ENCODE results near the gene DEXI. TPM values are rescaled to one million over a fixed set of nuclear protein-coding genes. Genes with fewer than 3 reads are reported as not detected.
"Not testable (repeated sequence)": the region's sequence is repeated elsewhere in the genome, so short reads cannot be mapped to it uniquely, and the experiment has no call there.

Gene DEXI
- total RNA-seq, 1 experiment from 2014 or later, result 63.1 TPM

DNA sequence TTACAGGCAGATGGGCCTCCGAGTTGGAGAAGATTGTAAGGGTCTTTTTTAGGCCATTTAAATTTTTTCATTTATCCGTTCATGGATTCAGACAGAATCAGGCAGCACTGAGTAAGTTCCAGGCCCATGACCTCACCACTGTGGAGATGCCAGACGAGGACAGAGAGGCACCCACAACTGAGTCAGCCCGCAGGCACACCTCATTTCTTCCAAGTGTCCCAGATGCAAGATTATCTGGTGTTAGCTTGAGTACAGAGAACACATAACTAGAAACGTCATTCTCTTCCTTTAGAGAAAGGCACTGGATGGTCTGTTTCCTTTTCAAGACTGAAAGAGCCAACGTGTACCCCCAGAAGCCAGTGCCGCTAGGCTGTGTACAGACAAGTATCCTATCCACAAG, 19.0 kb upstream of the DEXI start:
- DNase-seq, result no peak
- H3K27me3 ChIP-seq (ENCODE audit: control insufficient read depth, insufficient read depth, low read length), result no peaks in the 10 kb centered on the region
- no peaks in the 10 kb centered on the region; the same call in 1 of the 2 replicates for H3K36me3 ChIP-seq (replicated peaks; ENCODE audit: control insufficient read depth, insufficient read depth, low read length)
- H3K4me3 ChIP-seq (ENCODE audit: insufficient read depth, low read depth, low read length), result no peak overlapping the region

DNA sequence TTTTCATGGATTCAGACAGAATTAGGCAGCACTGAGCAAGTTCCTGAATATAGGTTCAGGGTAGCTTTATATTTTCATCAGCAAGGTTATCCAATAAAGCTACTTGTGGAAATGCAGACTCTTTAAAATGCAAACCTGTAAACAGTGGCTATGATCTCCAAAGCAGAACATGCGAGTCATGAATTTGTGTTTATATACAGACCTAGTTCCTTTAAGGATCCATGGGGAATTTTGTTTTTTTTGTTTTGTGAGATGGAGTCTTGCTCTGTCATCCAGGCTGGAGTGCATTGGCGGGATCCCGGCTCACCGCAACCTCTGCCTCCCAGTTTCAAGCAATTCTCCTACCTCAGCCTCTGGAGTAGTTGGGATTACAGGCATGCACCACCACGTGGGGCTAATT, 16.9 kb upstream of the DEXI start:
- Histone ChIP-seq H3K36me3 (replicated peaks; ENCODE audit: control insufficient read depth, insufficient read depth, low read length) (no peaks in the 10 kb centered on the region), H3K4me3 (ENCODE audit: insufficient read depth, low read depth, low read length) (no peak overlapping the region), H3K27me3 (ENCODE audit: control insufficient read depth, insufficient read depth, low read length) (no peaks in the 10 kb centered on the region)
- no peak for DNase-seq

DNA sequence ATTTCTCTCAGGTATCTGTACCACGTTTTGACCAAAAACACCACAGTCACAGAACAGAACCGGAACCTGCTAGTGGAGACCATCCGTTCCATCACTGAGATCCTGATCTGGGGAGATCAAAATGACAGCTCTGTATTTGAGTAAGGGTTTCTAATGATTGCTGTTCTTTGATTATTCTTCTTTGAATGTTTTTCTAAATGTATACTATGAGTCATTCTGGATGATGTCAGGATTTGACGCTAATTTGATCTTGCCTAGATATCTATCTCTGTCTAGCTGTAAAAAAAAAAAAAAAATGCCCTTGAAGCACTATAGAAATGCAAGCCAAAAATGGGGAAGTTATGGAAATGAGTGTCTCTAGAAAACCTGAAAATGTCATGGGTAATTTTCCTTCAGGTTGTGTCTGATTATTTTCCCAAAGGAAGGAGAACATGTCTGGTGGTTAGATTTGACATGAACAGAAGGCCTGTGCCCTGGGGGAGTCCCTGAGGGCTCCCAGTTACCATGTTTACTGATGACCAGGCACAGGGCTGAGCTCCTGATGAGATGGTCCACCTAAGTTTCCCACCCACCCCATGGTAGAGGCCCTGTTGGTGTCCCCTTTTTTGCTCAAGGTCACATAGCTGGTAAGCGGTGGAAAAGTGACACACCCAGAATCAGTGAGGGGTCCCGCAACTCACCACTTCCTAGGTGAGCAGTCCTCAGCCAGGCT, 15.7 kb upstream of the DEXI start:
- H3K36me3 ChIP-seq (replicated peaks; ENCODE audit: control insufficient read depth, insufficient read depth, low read length), result no peaks in the 10 kb centered on the region
- DNase-seq, result no peak
- H3K4me3 ChIP-seq (ENCODE audit: insufficient read depth, low read depth, low read length), result no peak overlapping the region
- H3K27me3 ChIP-seq (ENCODE audit: control insufficient read depth, insufficient read depth, low read length), result no peaks in the 10 kb centered on the region

DNA sequence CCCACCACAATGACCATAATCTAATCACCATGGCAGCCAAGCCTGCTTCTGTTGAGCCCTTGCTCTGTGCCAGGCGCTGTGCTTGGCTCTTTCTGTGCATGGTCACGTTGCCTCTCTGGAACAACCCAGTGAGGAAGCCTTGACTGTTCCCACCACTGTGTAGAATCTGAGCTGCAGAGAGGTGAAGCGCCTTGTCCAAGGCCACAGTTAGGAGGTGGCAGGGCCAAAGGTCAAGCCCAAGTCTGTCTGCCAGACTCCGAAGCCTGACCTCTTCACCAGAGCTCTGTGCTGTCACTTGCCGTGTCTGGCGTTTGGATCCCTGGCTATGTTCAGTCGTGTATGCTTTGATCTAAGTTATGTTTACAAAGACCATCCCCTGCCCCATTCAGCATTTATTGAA, 12.6 kb upstream of the DEXI start:
- H3K27me3 ChIP-seq (ENCODE audit: control insufficient read depth, insufficient read depth, low read length), result no peaks in the 10 kb centered on the region
- no peak for DNase-seq
- H3K4me3 ChIP-seq (ENCODE audit: insufficient read depth, low read depth, low read length), result no peak overlapping the region
- H3K36me3 ChIP-seq (replicated peaks; ENCODE audit: control insufficient read depth, insufficient read depth, low read length), result no peaks in the 10 kb centered on the region

DNA sequence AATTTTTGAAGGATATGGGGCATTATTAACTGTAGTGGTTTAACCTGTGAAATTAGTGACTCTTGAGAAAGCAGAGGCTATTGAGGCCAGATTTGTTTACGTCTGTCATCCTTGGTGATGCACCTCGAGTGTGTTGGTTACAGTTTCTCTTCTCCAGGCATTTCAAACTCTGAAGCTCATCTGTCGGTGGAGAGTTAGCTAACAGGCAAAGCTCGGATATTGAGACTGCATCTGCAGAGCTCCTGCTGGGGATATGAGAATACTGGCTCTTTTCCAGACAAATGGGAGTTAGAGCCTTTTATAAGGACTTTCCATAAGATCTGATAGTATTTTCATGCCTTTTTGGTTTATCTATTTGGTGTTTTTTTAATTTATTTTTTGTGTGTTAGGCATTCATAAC, 8.8 kb upstream of the DEXI start:
- DNase-seq, result no peak
- Histone ChIP-seq H3K4me3 (ENCODE audit: insufficient read depth, low read depth, low read length) (no peak overlapping the region), H3K36me3 (replicated peaks; ENCODE audit: control insufficient read depth, insufficient read depth, low read length) (no peaks in the 10 kb centered on the region)

DNA sequence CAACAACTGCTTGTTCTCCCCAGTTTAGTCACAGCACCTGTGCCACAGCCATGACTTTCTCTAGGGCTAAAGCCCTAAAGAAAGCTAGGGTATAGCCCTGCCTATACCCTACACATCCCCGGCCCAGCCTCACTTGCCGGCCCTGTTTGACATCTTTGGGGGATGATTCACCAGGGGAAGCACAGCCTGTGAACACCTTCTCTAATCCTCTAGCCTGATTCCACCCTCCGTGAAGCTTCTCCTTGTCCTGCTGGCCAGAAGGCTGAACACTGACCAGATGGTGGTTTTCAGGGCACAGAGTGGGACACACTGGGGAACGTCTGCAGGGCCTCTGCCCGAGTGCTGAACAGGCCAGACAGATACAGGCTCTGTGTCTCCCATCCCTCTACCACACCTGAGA, 8.1 kb upstream of the DEXI start:
- H3K27me3 ChIP-seq (ENCODE audit: control insufficient read depth, insufficient read depth, low read length), result no peaks in the 10 kb centered on the region
- DNase-seq, result no peak
- H3K4me3 ChIP-seq (ENCODE audit: insufficient read depth, low read depth, low read length), result no peak overlapping the region
- H3K36me3 ChIP-seq (replicated peaks; ENCODE audit: control insufficient read depth, insufficient read depth, low read length), result no peaks in the 10 kb centered on the region

More for the DNA sequence above, 8.8 kb upstream of the DEXI start:
- H3K27me3 ChIP-seq (ENCODE audit: control insufficient read depth, insufficient read depth, low read length), result no peaks in the 10 kb centered on the region

DNA sequence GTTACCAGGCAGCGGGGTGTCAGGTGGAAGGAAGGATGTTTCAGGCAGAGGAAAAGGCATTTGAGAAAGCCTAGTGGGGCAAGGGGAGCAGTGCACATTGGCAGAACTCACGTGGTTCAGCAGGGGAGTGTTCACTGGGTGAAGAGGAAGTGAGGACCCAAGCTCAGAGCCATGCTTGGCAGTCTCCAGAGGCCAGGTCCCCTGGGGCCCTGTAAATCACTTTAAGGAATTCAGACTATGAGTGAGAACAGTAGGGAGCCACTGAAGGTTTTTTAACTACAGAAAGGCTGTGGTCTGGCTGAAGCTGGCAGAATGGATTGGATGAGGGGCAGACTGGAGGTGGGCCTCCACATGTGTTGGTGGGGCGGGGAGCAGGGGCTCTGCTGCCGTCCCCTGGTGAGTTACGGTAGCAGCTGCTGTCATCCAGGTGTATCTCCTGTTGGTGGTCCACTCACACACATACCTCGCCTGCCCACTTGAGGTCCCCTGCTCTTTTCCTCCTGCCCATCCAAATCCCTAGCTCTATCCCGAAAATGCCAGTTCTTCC, 7.2 kb upstream of the DEXI start:
- Histone ChIP-seq H3K36me3 (replicated peaks; ENCODE audit: control insufficient read depth, insufficient read depth, low read length) (no peaks in the 10 kb centered on the region), H3K4me3 (ENCODE audit: insufficient read depth, low read depth, low read length) (no peak overlapping the region), H3K27me3 (ENCODE audit: control insufficient read depth, insufficient read depth, low read length) (no peaks in the 10 kb centered on the region)
- peak; percentile 65 for DNase-seq

DNA sequence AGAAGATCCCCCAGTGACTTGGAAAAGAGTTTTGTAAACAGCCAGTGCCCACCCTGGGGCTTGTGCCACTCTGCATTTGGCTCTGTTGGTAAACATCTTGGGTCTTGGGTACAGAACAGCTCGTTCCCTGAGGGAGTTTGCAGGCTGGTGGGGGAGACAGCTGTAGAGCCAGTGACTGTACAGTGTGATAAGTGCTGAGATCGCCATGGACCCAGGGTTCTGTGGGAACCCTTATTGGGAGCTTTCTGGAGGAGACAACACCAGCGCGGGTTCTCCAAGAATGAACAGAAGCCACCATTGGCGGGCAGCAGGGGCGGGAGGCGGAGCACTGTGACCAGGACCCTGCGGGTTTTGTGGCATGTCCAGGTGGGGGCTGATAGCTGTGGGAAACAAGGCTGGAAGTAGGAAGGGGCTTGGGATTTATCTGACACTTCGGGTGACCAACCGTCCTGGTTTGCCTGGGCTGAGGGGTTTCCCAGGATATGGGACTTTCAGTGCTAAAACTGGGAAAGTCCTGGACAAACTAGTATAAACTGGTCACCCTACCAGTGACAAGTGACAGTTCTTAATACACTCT, 5.0 kb upstream of the DEXI start:
- no peaks in the 10 kb centered on the region for H3K36me3 ChIP-seq (replicated peaks; ENCODE audit: control insufficient read depth, insufficient read depth, low read length)
- DNase-seq, result no peak
- no peaks in the 10 kb centered on the region for H3K27me3 ChIP-seq (ENCODE audit: control insufficient read depth, insufficient read depth, low read length)
- H3K4me3 ChIP-seq (ENCODE audit: insufficient read depth, low read depth, low read length), result no peak overlapping the region

DNA sequence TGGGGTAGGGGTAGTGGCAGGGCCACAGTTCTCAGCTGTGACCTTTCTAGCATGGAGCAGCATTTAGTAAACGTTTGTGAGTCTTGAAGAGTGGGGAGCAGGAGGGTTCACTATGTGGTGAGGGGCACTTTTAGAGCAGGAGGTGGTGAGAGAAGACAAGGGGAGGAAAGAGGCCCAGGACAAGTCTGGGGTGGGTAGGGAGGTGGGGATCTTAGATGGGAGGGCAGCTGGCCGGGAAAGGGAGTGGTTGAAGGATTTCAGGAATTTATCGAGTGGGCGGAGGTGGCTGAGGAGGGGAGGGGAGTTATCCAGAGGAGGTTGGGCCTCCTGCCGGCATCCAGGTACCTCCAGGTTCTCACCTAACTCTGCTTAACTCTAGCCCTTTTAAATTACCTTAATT, 4.0 kb upstream of the DEXI start:
- H3K36me3 ChIP-seq (replicated peaks; ENCODE audit: control insufficient read depth, insufficient read depth, low read length), result no peaks in the 10 kb centered on the region
- H3K4me3 ChIP-seq (ENCODE audit: insufficient read depth, low read depth, low read length), result no peak overlapping the region
- DNase-seq, result peak; percentile 86
- no peaks in the 10 kb centered on the region for H3K27me3 ChIP-seq (ENCODE audit: control insufficient read depth, insufficient read depth, low read length)

DNA sequence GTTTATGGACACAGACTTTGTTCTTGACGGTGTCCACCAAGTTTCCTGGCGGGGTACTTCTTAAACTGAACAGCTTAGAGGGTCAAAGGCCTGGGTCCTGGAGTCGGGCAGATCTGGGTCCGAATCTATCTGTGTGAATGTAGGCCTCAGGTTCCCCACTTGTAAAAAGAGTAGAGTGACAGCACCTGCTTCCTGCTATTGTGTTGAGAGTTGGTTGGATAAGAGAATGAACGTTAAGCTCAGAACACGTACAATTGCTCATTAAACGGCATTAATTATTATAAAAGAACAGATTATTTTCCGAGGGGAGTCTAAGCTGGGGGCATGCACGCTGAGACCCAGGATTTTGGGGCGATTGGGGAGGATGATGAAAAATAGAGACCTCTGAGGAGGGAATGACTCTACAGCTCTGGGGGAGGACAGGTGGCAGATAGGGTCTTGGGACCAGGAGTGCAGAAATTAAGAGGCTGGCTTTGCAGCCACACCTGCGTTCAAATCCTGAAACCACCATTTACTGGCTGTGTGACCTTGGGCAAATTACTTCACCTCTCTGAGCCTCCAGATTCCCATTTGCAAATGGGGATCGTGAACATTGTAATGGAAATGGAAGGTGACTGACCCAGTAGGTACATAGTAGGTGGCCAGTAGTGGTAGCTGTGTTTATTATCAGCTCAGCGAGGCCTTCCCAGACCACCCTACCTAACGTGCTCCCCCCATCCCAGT, 3.0 kb upstream of the DEXI start:
- DNase-seq, result no peak
- peak overlapping the region; percentile 73 for H3K4me3 ChIP-seq (ENCODE audit: insufficient read depth, low read depth, low read length)
- H3K36me3 ChIP-seq (replicated peaks; ENCODE audit: control insufficient read depth, insufficient read depth, low read length), result no peaks in the 10 kb centered on the region
- no peaks in the 10 kb centered on the region for H3K27me3 ChIP-seq (ENCODE audit: control insufficient read depth, insufficient read depth, low read length)

DNA sequence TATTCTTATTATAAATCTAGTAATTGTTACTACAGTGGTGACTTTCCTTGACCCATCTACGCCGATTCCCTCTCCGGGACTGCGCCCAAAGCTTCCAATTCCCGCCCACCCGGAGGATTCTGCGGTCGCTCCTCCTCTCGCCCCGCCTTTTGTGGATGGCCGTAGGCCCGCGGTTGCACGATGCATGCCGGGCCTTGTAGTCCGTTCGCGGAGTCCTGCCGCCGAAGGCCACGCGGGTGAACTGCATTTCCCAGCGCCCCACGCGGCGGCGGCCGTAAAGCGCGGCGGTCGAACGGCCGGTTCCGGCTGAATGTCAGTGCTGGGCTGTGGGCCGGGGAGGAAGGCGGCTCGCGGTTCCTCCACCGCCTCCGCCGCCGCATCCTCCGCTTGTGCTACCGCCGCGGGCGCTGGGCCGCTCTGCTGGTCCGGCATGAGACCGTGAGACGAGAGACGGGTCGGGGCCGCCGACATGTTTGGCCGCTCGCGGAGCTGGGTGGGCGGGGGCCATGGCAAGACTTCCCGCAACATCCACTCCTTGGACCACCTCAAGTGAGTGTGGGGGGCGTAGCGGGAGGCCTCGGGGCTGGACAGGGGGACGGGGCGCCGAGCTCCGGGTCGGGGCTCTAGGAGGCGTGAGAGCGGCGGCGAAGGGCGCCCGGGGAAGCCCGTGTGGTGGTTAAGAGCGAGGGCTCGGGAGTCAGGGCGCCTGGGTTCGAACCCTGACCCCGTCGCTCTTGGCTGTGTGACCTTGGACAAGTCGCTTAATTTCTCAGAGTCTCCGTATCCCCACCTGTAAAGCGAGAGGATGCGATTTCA, 2.2 kb upstream of the DEXI start, which contains the start of gene CLEC16A:
TSS of gene CLEC16A (plus strand) at position 316 of the 816 bp plus-strand sequence. CDS start at position 470, 154 bp downstream.
- peak; percentile 96 for DNase-seq
- H3K27me3 ChIP-seq (ENCODE audit: control insufficient read depth, insufficient read depth, low read length), result no peaks in the 10 kb centered on the region

DNA sequence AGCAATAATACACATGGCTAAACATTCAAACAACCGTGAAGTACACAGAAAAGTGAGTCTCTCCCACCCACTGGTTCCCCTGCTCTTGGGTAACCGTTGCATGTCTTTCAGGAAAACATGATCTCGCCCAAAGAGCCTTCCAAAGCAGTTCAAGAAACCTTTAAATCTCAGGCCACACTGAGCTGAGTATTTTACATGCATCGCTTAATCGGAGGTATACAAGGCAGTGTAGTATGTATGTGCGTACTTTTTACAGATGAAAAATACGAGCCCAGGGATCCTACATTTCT, 741 bp upstream of the DEXI start:
- Histone ChIP-seq H3K36me3 (replicated peaks; ENCODE audit: control insufficient read depth, insufficient read depth, low read length) (peaks cover 4% of the 10 kb centered on the region), H3K4me3 (ENCODE audit: insufficient read depth, low read depth, low read length) (peak overlapping the region; percentile 61), H3K27me3 (ENCODE audit: control insufficient read depth, insufficient read depth, low read length) (no peaks in the 10 kb centered on the region)
- no peak for DNase-seq

More for the DNA sequence above, 2.2 kb upstream of the DEXI start, which contains the start of gene CLEC16A:
- Histone ChIP-seq H3K36me3 (replicated peaks; ENCODE audit: control insufficient read depth, insufficient read depth, low read length) (no peaks in the 10 kb centered on the region; the same call in none of the 2 replicates), H3K4me3 (ENCODE audit: insufficient read depth, low read depth, low read length) (peak within 1 kb of the TSS; percentile 73)

DNA sequence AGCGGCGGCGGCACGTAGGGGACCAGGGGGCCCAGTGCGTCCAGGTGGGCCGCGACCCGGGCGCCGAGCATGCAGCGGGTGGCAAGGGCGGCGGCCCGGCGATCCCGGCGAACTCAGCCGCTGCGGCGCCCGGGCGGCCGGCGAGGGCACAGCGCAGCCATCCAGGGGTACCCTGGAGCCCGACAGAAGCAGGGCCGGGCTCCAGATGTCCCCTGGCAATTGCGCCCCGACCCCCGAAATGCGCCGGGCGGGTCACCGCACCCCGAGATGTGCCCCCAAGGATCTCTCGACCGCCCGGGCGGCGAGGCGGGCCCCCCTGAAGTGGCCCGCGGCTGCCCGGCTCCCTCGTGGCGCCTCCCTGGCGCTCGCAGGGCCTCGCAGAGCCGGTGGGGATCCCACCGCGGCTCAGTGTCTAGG, 325 bp downstream of the DEXI start:
- not testable (repeated sequence) for H3K27me3 ChIP-seq (ENCODE audit: control insufficient read depth, insufficient read depth, low read length); H3K36me3 ChIP-seq (replicated peaks; ENCODE audit: control insufficient read depth, insufficient read depth, low read length); DNase-seq
- peak overlapping the region; percentile 68 for H3K4me3 ChIP-seq (ENCODE audit: insufficient read depth, low read depth, low read length)

Data from H7 (cell line).